Suprapubic skin (tissue), 4 donors: ENCODE measurements around the gene HSPA12B. TPM values are rescaled to one million over a fixed set of nuclear protein-coding genes. Genes with fewer than 3 reads are reported as not detected.

Experiments used
- DNase-seq, 2 donors: peaks; one replicate each; pipeline ENCODE4 v3.0.0-alpha.2; 2019; ENCODE audit warnings: low spot score in 2 of 2
- H3K27ac ChIP-seq: fragments of 200-600 bp; sonication (generic); one replicate; pipeline ENCODE4 v1.5.1; 2019
- H3K27me3 ChIP-seq: fragments of 200-600 bp; sonication (generic); one replicate; pipeline ENCODE4 v1.5.1; 2019
- H3K36me3 ChIP-seq: fragments of 200-600 bp; sonication (generic); one replicate; pipeline ENCODE4 v1.5.1; 2019
- H3K4me1 ChIP-seq: fragments of 200-600 bp; sonication (generic); one replicate; pipeline ENCODE4 v1.5.1; 2019
- H3K4me3 ChIP-seq: fragments of 200-600 bp; sonication (generic); one replicate; pipeline ENCODE4 v1.5.1; 2019; ENCODE audit warnings: mild to moderate bottlenecking
- H3K9me3 ChIP-seq: fragments of 200-600 bp; sonication (generic); one replicate; pipeline ENCODE4 v1.5.1; 2019
- CTCF ChIP-seq, 2 donors: fragments of 200-600 bp in 1 of 2; fragments of 450-650 bp in 1 of 2; sonication (generic) in 1 of 2; IDR thresholded peaks; one replicate each; pipeline ENCODE4 v1.5.1; 2016 to 2019; ENCODE audit warnings: antibody characterized with exemption in 2 of 2, mild to moderate bottlenecking in 1 of 2, moderate library complexity in 1 of 2
- EP300 ChIP-seq: sonication (generic); formaldehyde crosslinking; IDR thresholded peaks from one replicate; pipeline ENCODE4 v1.6.1; 2017; ENCODE audit warnings: antibody characterized with exemption
- POLR2A ChIP-seq, 2 donors: fragments of 450-650 bp; IDR thresholded peaks; one replicate each; pipeline ENCODE4 v1.6.1; 2017; ENCODE audit warnings: antibody characterized with exemption in 2 of 2, mild to moderate bottlenecking in 2 of 2, moderate library complexity in 2 of 2
- POLR2AphosphoS5 ChIP-seq, 3 donors: sonication (generic); formaldehyde crosslinking; IDR thresholded peaks; one replicate each; pipeline ENCODE4 v1.6.1; 2017; ENCODE audit warnings: antibody characterized with exemption in 3 of 3
- WGBS: methylation state at CpG from one replicate; pipeline ENCODE4 v1.1.5; 2018; 5-methylcytosine and 5-hydroxymethylcytosine counted together
- total RNA-seq, 4 donors: library from RNA; depleted of rRNA; stranded (reverse); fragments of >200 nt; gene quantifications; one replicate each; pipeline ENCODE4 v1.1.0, GENCODE V29; 2016

HSPA12B gene
- total RNA-seq, 4 donors from 2014 or later, result 1.9 to 8.7 (median 4.4) TPM

DNA sequence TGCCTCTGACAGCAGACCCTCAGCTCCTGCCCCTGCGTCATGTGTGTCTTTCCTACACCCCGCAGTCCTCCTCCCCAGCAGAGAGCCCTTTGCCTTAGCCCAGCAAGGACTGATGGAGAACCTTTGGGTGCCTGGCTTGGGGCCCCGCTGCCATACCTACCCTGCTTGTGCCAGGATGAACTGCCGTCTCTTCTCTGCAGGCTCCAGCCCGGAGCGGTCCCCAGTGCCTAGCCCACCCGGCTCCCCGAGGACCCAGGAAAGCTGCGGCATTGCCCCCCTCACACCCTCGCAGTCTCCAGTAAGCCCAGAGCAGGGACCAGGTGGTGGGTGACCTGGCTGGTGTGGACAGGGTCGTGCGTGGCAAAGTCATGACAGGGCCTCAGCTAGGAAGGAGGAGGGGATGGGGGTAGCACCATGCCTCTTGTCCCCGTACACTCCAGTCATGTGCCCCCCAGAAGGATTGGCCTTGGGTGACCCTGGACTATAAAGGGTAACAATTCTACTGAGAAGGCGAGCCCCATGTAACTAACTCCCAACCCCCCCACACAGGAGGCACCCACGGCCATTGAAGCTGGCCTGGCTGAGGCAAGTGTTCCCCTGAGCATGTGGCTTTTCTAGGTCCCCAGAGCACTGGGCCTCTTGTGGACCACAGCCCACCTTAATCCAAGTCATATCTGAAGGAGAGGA, 8.3 kb downstream of the HSPA12B start:
- no peak for DNase-seq
- H3K27ac ChIP-seq, result no peak overlapping the region
- H3K4me3 ChIP-seq, result no peak overlapping the region

DNA sequence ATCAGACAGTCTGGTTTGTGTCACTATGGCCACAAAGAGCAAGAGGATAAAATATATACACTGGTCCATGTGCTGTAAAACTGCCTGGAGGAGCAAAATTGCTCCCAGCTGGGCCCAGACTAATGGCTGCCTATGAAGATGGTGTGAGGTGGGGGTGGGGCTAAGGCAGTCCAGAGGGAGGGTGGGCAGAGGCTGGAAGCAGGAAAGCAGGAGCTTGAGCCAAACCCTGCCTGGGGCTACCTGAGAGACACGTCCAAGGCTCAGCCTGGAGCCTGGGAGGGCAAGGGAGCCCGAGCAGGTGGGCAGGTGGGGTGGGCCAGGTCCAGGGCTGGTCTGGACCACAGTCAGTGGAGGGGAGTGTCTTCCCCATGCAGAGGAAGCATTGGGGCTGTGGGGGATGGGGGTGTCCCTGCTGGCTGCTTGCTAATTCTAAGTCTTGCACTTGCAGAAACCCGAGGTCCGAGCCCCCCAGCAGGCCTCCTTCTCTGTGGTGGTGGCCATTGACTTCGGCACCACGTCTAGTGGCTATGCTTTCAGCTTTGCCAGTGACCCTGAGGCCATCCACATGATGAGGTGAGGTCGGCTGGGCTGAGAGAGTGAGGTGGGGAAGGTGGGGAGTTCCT, 9.5 kb downstream of the HSPA12B start:
- Histone ChIP-seq H3K36me3 (peaks cover 2% of the 10 kb centered on the region), H3K27ac (no peak overlapping the region), H3K27me3 (no peaks in the 10 kb centered on the region), H3K4me1 (peaks cover 8% of the 10 kb centered on the region), H3K9me3 (no peaks in the 10 kb centered on the region), H3K4me3 (no peak overlapping the region)
- DNase-seq, result no peak
- TF ChIP-seq EP300 (no peak), CTCF (IDR thresholded peaks at IDR 0.05) (no peak), POLR2A (IDR thresholded peaks at IDR 0.05) (no peak), POLR2AphosphoS5 (IDR thresholded peaks at IDR 0.05) (no peak)
- 58% methylated on average over 5 of the region's 7 CpGs for WGBS

More for the DNA sequence above, 8.3 kb downstream of the HSPA12B start:
- WGBS, result 98% methylated on average over 4 of the region's 15 CpGs
- Histone ChIP-seq H3K36me3 (no peaks in the 10 kb centered on the region), H3K4me1 (peaks cover 8% of the 10 kb centered on the region), H3K9me3 (no peaks in the 10 kb centered on the region), H3K27me3 (no peaks in the 10 kb centered on the region)
- no peak for TF ChIP-seq CTCF (IDR thresholded peaks at IDR 0.05)
- no peak for TF ChIP-seq POLR2AphosphoS5 (IDR thresholded peaks at IDR 0.05)
- no peak for TF ChIP-seq POLR2A (IDR thresholded peaks at IDR 0.05)
- TF ChIP-seq EP300, result no peak

DNA sequence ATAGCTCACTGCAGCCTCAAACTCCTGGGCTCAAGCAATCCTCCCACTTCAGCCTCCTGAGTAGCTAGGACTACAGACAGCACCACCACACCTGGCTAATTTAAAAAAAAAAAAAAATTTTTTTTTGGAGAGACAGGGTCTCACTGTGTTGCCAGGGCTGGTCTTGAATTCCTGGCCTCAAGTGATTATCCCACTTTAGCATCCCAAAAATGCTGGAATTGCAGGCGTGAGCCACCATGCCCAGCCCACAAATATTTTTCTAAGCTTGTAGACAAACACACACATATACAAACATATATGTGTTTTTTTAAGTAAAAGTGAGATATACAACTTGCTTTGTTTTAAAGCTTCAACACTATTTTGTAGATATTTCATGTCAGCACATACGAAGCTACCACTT, 10.8 kb downstream of the HSPA12B start:
- no peak for DNase-seq

DNA sequence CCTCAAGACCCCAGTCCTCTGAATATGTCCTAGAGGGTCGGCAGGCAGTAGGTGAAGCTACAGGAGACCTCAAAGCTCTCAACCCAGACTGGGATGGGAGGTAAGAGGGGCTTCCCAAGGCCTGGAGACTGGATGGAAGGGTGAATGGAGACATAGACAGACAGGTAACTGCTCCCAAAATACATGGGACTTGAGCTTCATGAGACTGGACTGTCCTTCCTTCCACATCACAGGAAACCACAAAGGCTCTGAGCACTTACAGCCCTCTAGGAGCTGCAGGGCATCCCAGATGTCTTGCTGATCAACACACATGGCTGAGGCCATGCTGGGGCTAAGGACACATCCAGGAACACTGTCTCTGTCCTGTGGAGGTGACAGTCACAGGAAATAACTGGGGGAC, 11.6 kb downstream of the HSPA12B start:
- Histone ChIP-seq H3K4me3 (no peak overlapping the region), H3K36me3 (peaks cover 14% of the 10 kb centered on the region), H3K27ac (no peak overlapping the region), H3K9me3 (no peaks in the 10 kb centered on the region), H3K4me1 (peaks cover 8% of the 10 kb centered on the region), H3K27me3 (no peaks in the 10 kb centered on the region)
- 86% methylated on average over 1 of the region's 1 CpG for WGBS
- TF ChIP-seq EP300 (no peak), POLR2AphosphoS5 (IDR thresholded peaks at IDR 0.05) (no peak), POLR2A (IDR thresholded peaks at IDR 0.05) (no peak), CTCF (IDR thresholded peaks at IDR 0.05) (no peak)
- no peak for DNase-seq

More for the DNA sequence above, 10.8 kb downstream of the HSPA12B start:
- Histone ChIP-seq H3K4me1 (peaks cover 8% of the 10 kb centered on the region), H3K27ac (no peak overlapping the region), H3K36me3 (peaks cover 12% of the 10 kb centered on the region), H3K4me3 (no peak overlapping the region), H3K9me3 (no peaks in the 10 kb centered on the region), H3K27me3 (no peaks in the 10 kb centered on the region)
- no peak for TF ChIP-seq POLR2AphosphoS5 (IDR thresholded peaks at IDR 0.05)
- no peak for TF ChIP-seq POLR2A (IDR thresholded peaks at IDR 0.05)
- TF ChIP-seq EP300, result no peak
- WGBS, result 65% methylated on average over 2 of the region's 2 CpGs

GRCh38 chr20:3744806-3745685, 12.6 kb downstream of the HSPA12B start:
- peaks cover 15% of the 10 kb centered on the region for H3K4me1 ChIP-seq
- DNase-seq, result no peak
- no peak overlapping the region for H3K27ac ChIP-seq
- 46% methylated on average over 45 of the region's 45 CpGs for WGBS
- no peak for TF ChIP-seq EP300
- TF ChIP-seq POLR2A (IDR thresholded peaks at IDR 0.05), result no peak
- TF ChIP-seq POLR2AphosphoS5 (IDR thresholded peaks at IDR 0.05), result no peak
- TF ChIP-seq CTCF (IDR thresholded peaks at IDR 0.05), result no peak
- peaks cover 14% of the 10 kb centered on the region for H3K36me3 ChIP-seq
- H3K27me3 ChIP-seq, result peaks cover 3% of the 10 kb centered on the region
- H3K4me3 ChIP-seq, result no peak overlapping the region
- no peaks in the 10 kb centered on the region for H3K9me3 ChIP-seq
